Neuronal stem cell (in vitro differentiated cells): ENCODE results near the gene GAGE12H.
"Not testable (repeated sequence)": the region's sequence is repeated elsewhere in the genome, so short reads cannot be mapped to it uniquely, and the experiment has no call there.

Experiments
- DNase-seq: peaks from one replicate; pipeline ENCODE4 v3.0.0-alpha.2; 2013; ENCODE audit warnings: low spot score
- H2AFZ ChIP-seq: one replicate; pipeline ENCODE4 v1.6.1; 2013; ENCODE audit warnings: mild to moderate bottlenecking, low read length, inconsistent platforms
- H2AK5ac ChIP-seq: 2 replicates; pipeline ENCODE4 v1.6.1; 2013; ENCODE audit warnings: low read depth, mild to moderate bottlenecking, inconsistent platforms, low read length, moderate library complexity, mixed read lengths
- H2BK120ac ChIP-seq: 2 replicates; pipeline ENCODE4 v1.6.1; 2013; ENCODE audit warnings: low read depth, mild to moderate bottlenecking, inconsistent platforms, low read length, moderate library complexity, mixed read lengths
- H2BK12ac ChIP-seq: one replicate; pipeline ENCODE4 v1.6.1; 2013; ENCODE audit warnings: low read length, inconsistent platforms
- H2BK15ac ChIP-seq: 2 replicates; pipeline ENCODE4 v1.6.1; 2013; ENCODE audit warnings: mild to moderate bottlenecking, low read length, inconsistent platforms, mixed read lengths
- H2BK5ac ChIP-seq: one replicate; pipeline ENCODE4 v1.6.1; 2013; ENCODE audit warnings: inconsistent platforms, mild to moderate bottlenecking, low read length, moderate library complexity
- H3K14ac ChIP-seq: one replicate; pipeline ENCODE4 v1.6.1; 2013; ENCODE audit warnings: low read length, inconsistent platforms
- H3K18ac ChIP-seq: 2 replicates; pipeline ENCODE4 v1.6.1; 2013; ENCODE audit warnings: low read length, inconsistent platforms
- H3K23ac ChIP-seq: 2 replicates; pipeline ENCODE4 v1.6.1; 2013; ENCODE audit warnings: low read depth, mild to moderate bottlenecking, mixed read lengths, low read length, inconsistent platforms; ENCODE audit not compliant: poor library complexity
- H3K27ac ChIP-seq: replicated peaks from 3 replicates; pipeline ENCODE4 v1.5.1; 2013; ENCODE audit warnings: low read length, inconsistent platforms
- H3K27me3 ChIP-seq, 3 experiments: 2 replicates each; pipeline ENCODE4 v1.6.1; 2013; ENCODE audit warnings: low read length in 3 of 3, mild to moderate bottlenecking in 2 of 3, inconsistent platforms in 1 of 3, low read depth in 1 of 3, mixed read lengths in 1 of 3, moderate library complexity in 1 of 3; ENCODE audit not compliant: control insufficient read depth in 3 of 3, insufficient read depth in 3 of 3
- H3K36me3 ChIP-seq, 2 donors: replicated peaks in 1 of 2; 2 replicates each; pipeline ENCODE4 v1.6.1; 2013; ENCODE audit warnings: low read length in 2 of 2; ENCODE audit not compliant: control insufficient read depth in 2 of 2, insufficient read depth in 2 of 2
- H3K4ac ChIP-seq: 2 replicates; pipeline ENCODE4 v1.6.1; 2013; ENCODE audit warnings: inconsistent platforms, mild to moderate bottlenecking, low read length, moderate library complexity
- H3K4me1 ChIP-seq, 2 donors: 1 replicate in 1 of 2; 2 replicates in 1 of 2; pipeline ENCODE4 v1.6.1; 2013; ENCODE audit warnings: low read length in 2 of 2, low read depth in 1 of 2; ENCODE audit not compliant: control insufficient read depth in 2 of 2, insufficient read depth in 1 of 2
- H3K4me2 ChIP-seq: one replicate; pipeline ENCODE4 v1.6.1; 2013; ENCODE audit warnings: mild to moderate bottlenecking, low read length, inconsistent platforms; ENCODE audit not compliant: insufficient read depth, poor library complexity, severe bottlenecking
- H3K4me3 ChIP-seq, 2 donors: 2 replicates each; pipeline ENCODE4 v1.5.1; 2013; ENCODE audit warnings: low read length in 2 of 2, mild to moderate bottlenecking in 2 of 2, inconsistent platforms in 1 of 2, moderate library complexity in 1 of 2
- H3K79me1 ChIP-seq: one replicate; pipeline ENCODE4 v1.6.1; 2013; ENCODE audit warnings: low read depth, mild to moderate bottlenecking, inconsistent platforms, low read length, moderate library complexity
- H3K9ac ChIP-seq: one replicate; pipeline ENCODE4 v1.6.1; 2013; ENCODE audit warnings: mild to moderate bottlenecking, low read depth, low read length, inconsistent platforms; ENCODE audit not compliant: poor library complexity
- H3K9me3 ChIP-seq, 2 donors: replicated peaks in 1 of 2; 2 replicates each; pipeline versions ENCODE3 to v1.6.1; 2013; ENCODE audit warnings: low read length in 2 of 2, mild to moderate bottlenecking in 2 of 2, inconsistent platforms in 1 of 2, low read depth in 1 of 2, mixed read lengths in 1 of 2, moderate library complexity in 1 of 2; ENCODE audit not compliant: control insufficient read depth in 2 of 2, insufficient read depth in 1 of 2
- H4K8ac ChIP-seq: one replicate; pipeline ENCODE4 v1.6.1; 2013; ENCODE audit warnings: low read depth, mild to moderate bottlenecking, inconsistent platforms, low read length, moderate library complexity
- H4K91ac ChIP-seq: one replicate; pipeline ENCODE4 v1.6.1; 2013; ENCODE audit warnings: low read length, low read depth, mild to moderate bottlenecking, inconsistent platforms; ENCODE audit not compliant: poor library complexity
- WGBS, 2 donors: extraction: QIAGEN DNeasy Blood & Tissue Kit; methylation state at CpG; one replicate each; pipeline ENCODE4 v1.1.7; 2013; ENCODE audit warnings: missing lambda C conversion rate in 2 of 2, mixed read lengths in 1 of 2; ENCODE audit not compliant: insufficient read length in 2 of 2, insufficient replicate concordance in 1 of 2; ENCODE audit errors: extremely low coverage in 2 of 2; 5-methylcytosine and 5-hydroxymethylcytosine counted together

GAGE12H gene

DNA sequence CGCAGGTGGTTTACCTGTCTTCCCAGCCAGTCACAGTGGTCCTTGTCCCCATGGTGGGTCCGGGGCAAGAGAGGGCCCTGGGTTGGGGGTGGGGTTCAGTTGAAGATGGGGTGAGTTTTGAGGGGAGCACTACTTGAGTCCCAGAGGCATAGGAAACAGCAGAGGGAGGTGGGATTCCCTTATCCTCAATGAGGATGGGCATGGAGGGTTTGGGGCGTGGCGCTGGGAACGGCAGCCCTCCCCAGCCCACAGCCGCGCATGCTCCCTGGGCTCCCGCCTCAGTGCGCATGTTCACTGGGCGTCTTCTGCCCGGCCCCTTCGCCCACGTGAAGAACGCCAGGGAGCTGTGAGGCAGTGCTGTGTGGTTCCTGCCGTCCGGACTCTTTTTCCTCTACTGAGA is 19.2 kb upstream of the GAGE12H start, which contains the start of gene GAGE12F:
GAGE12F (plus strand) TSS at position 301 of the 400 bp plus-strand sequence. CDS start 1,155 bp downstream, outside the sequence.
- not testable (repeated sequence) for H3K79me1 ChIP-seq, H3K9me3 ChIP-seq, H3K4me3 ChIP-seq, H2BK5ac ChIP-seq, H3K23ac ChIP-seq, H3K27ac ChIP-seq, H3K14ac ChIP-seq, DNase-seq, H3K4me1 ChIP-seq, H2BK120ac ChIP-seq, H2BK15ac ChIP-seq, H3K4ac ChIP-seq, H4K91ac ChIP-seq, H3K4me2 ChIP-seq, H3K18ac ChIP-seq, H4K8ac ChIP-seq, H3K36me3 ChIP-seq, H2AK5ac ChIP-seq, H2BK12ac ChIP-seq, H2AFZ ChIP-seq, H3K9ac ChIP-seq, H3K27me3 ChIP-seq
- WGBS, 2 donors: no CpG with 5 or more reads among the region's 16 CpGs

DNA sequence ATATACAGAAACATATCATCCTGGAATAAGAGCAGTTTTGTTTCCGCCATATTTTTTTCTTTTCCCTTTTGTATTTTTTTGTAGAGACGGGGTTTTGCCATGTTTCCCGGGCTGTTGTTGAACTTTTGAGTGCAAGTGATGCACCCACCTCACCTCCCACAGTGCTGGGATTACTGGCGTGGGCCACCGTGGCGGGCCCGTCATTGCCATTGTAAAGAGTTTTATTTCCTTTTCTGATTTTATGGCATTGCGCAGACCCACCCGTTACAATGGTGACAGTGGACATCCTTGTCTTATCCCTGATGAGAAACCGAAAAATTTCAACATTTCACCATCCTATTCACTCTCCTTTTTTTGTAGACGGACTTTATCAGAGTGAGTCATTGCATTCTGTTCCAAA is 11.0 kb upstream of the GAGE12H start:
- not testable (repeated sequence) for H3K4ac ChIP-seq, H3K4me3 ChIP-seq, H3K27me3 ChIP-seq, H4K8ac ChIP-seq, H2BK120ac ChIP-seq, H3K36me3 ChIP-seq, H3K27ac ChIP-seq, H2BK5ac ChIP-seq, H3K9me3 ChIP-seq, DNase-seq, H3K18ac ChIP-seq, H2AFZ ChIP-seq, H2BK15ac ChIP-seq, H3K14ac ChIP-seq, H3K79me1 ChIP-seq, H4K91ac ChIP-seq, H3K9ac ChIP-seq, H3K4me1 ChIP-seq, H2AK5ac ChIP-seq, H3K23ac ChIP-seq, H3K4me2 ChIP-seq, H2BK12ac ChIP-seq
- WGBS, 2 donors: no CpG with 5 or more reads among the region's 11 CpGs

DNA sequence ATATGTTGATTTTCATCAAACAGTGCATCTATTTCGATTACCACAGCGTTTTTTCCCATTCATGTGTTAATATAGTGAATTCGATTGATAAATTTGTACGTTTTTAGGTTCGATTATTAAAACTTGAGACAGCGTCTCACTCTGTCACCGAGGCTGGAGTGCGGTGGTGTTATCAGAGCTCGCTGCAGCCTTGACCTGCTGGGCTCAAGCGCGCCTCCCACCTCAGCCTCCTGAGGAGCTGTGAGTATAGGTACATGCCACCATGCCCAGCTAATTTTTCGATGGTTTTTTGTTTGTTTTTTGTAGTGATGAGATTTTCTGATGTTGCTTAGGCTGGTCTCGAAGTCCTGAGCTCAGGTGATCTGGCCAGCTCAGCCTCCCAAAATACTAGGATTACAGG is 10.6 kb upstream of the GAGE12H start:
- not testable (repeated sequence) for H3K4me3 ChIP-seq, H2BK12ac ChIP-seq, H3K23ac ChIP-seq, H3K9me3 ChIP-seq, H3K9ac ChIP-seq, H2BK120ac ChIP-seq, H2BK15ac ChIP-seq, H3K4ac ChIP-seq, H3K4me1 ChIP-seq, DNase-seq, H2BK5ac ChIP-seq, H4K8ac ChIP-seq, H3K27ac ChIP-seq, H2AK5ac ChIP-seq, H3K14ac ChIP-seq, H3K4me2 ChIP-seq, H4K91ac ChIP-seq, H3K79me1 ChIP-seq, H3K18ac ChIP-seq, H3K36me3 ChIP-seq, H3K27me3 ChIP-seq, H2AFZ ChIP-seq
- no CpG with 5 or more reads among the region's 13 CpGs for WGBS, 2 donors

DNA sequence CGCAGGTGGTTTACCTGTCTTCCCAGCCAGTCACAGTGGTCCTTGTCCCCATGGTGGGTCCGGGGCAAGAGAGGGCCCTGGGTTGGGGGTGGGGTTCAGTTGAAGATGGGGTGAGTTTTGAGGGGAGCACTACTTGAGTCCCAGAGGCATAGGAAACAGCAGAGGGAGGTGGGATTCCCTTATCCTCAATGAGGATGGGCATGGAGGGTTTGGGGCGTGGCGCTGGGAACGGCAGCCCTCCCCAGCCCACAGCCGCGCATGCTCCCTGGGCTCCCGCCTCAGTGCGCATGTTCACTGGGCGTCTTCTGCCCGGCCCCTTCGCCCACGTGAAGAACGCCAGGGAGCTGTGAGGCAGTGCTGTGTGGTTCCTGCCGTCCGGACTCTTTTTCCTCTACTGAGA is 9.6 kb upstream of the GAGE12H start, which contains the start of gene GAGE12G:
GAGE12G (plus strand) TSS at position 301 of the 400 bp plus-strand sequence. CDS start 1,155 bp downstream, outside the sequence.
- H4K91ac ChIP-seq, H3K4ac ChIP-seq, H3K27me3 ChIP-seq, H3K9ac ChIP-seq, H3K4me2 ChIP-seq, H3K23ac ChIP-seq, H3K79me1 ChIP-seq, H3K27ac ChIP-seq, H3K4me3 ChIP-seq, H3K9me3 ChIP-seq, H2AK5ac ChIP-seq, H2BK12ac ChIP-seq, H2AFZ ChIP-seq, H2BK15ac ChIP-seq, DNase-seq, H3K14ac ChIP-seq, H3K36me3 ChIP-seq, H2BK120ac ChIP-seq, H3K4me1 ChIP-seq, H3K18ac ChIP-seq, H2BK5ac ChIP-seq, H4K8ac ChIP-seq: not testable (repeated sequence)
- WGBS, 2 donors: no CpG with 5 or more reads among the region's 16 CpGs
